ENCODE data around the gene CYP46A1.
A peak's percentile ranks its signal among the peaks of the same experiment; 100 is the strongest.

Gene CYP46A1

DNA sequence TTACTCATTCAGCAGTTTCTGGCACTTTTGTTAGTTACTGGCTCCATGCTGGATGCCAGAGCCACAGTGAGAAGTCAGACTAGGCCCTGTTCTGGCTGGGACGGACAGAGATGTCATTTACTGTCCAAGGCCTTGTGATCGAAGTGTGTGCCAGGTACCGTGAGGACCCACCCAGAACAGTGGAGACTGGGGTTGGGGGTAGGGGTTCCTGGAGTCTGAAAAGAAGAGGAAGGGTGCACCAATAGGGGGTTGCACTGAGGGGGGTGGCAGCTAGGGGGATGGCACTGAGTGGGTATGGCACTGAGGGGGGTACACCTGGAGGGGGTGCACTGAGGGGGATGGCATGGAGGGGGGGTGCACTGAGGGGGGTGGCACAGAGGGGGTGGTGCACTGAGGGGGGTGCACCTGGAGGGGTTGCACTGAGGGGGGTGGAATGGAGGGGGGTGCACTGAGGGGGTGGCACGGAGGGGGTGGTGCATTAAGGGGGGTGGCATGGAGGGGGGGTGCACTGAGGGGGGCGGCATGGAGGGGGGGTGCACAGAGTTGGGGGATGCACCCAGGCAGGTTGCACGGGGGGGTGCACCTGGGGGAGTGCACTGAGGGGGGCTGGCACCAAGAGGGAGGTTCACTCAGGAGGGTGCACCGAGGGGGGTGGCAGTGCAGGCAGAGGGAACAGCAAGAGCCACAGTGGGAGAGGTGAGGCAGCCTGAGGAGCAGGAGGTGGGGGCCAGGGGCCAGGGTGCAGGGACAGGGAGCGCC, 10.6 kb upstream of the CYP46A1 start:
- DNase-seq (ENCODE audit: low read depth) = no peak

DNA sequence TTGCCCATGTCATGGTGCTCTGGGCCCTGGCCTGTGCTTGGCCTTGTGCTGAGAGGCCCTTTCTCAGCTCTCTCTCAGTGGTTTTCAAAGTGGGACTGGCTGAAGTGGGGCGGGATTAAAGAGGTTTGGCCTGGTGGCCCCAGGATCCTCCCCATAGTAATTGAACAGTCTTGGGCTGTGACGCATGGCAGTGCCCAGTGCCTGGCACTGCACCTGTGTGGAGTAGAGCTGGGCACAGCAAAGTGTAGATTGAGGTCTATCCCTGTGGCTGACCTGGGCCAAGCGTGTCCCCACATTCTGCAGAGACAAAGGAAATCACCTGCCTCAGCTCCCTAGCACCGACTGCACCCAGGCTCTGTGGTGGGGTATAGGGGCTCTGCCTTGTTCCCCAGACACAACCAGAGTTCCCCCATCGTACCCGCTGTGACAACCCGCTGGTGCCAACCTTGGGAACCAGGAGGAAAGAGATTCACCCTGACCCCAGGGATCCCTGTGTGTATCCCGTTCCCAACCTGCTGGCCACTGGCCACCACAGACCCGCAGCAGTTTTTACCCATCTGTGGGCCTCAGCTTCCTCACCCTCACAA, 9.9 kb upstream of the CYP46A1 start:
- no peak for DNase-seq (ENCODE audit: low read depth)

GRCh38 chr14:99674776-99675381, 9.2 kb upstream of the CYP46A1 start:
- no peak for DNase-seq (ENCODE audit: low read depth)

DNA sequence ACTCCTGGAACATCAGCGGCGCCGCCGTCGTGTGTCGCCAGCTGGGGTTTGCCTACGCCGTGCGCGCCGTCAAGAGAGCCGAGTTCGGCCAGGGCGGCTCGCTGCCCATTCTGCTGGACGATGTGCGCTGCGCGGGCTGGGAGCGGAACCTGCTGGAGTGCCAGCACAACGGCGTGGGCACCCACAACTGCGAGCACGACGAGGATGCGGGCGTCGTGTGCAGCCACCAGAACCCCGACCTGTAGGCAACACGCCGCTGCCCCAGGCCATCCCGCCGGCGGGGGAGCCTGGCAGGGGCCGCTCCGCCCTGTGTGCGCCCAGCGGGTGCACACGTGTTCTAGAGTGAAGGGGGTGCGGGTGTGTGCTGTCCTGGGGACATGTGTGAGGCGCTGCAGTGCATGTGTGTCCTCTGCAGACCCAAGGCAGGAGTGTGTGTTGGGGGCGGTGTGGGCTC, 8.7 kb upstream of the CYP46A1 start:
- DNase-seq (ENCODE audit: low read depth) = no peak

- no peak for DNase-seq (ENCODE audit: low read depth)
Observed at GRCh38 chr14:99675951-99676350, 8.1 kb upstream of the CYP46A1 start.

GRCh38 chr14:99676657-99677056, 7.4 kb upstream of the CYP46A1 start:
- DNase-seq (ENCODE audit: low read depth) = no peak

GRCh38 chr14:99677231-99678140, 6.6 kb upstream of the CYP46A1 start:
- DNase-seq (ENCODE audit: low read depth) = no peak

DNA sequence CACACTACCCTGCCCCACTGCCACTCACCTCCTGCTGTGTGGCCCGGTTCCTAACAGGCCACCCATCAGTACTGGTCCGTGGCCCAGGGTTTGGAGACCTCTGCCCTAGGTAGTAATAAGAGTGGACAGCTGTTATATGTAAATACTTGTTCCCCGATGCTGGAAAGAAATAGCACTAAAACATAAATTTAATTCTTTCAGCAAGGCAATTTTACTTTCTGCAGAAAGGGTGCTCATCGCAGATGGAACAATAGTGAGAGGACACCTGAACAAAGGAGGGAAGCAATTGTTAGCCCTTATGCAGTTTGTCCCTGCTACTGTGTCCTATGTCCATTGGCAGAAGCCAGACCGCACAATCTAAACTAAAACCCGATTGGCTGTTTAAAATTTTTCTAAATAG, 5.9 kb upstream of the CYP46A1 start:
- no peak for DNase-seq (ENCODE audit: low read depth)

DNA sequence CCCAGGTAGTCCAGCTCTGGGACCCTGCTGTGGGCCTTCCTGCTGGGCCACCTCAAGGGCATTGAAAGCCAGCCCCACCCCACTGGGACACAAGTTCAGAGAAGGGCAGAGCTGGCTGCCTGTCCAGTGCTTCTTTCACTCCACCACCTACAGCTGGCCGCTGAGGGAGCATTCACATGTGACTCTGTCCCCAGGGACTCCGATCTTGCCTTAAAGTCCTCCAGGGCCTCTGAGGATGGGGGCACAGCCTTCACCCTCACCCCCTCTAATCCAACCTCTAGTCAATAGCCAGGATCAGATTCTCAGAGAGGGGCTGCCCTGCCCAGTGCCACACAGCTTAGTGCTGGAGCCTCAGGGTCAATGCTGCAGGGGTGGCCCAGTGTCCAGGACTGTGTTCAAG, 5.0 kb upstream of the CYP46A1 start:
- DNase-seq (ENCODE audit: low read depth) = no peak

DNA sequence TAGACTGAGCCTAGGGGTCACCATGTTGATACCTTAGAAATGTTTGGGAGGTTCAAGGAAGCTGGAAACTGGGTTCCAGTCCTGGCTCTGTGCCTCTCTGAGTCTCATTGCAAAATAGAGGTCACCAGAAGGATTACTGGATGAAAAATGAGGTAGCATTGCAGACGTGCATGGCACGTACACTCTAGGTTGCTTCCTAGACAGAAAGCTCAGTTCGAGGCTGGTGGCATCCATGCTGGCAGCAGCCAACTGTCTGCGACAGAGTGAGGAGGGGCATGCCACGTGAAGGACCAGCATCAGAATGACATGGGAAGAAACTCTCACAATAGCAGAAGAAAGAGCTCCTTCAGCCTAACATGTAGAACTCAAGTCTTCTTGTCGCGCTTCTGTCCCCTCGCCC, 4.6 kb upstream of the CYP46A1 start:
- DNase-seq (ENCODE audit: low read depth) = no peak

GRCh38 chr14:99679996-99680395, 4.1 kb upstream of the CYP46A1 start:
- DNase-seq (ENCODE audit: low read depth) = no peak

- DNase-seq (ENCODE audit: low read depth) = no peak
Observed at GRCh38 chr14:99681101-99681831, 2.8 kb upstream of the CYP46A1 start.

- no peak for DNase-seq (ENCODE audit: low read depth)
Observed at GRCh38 chr14:99681832-99682148, 2.3 kb upstream of the CYP46A1 start.

GRCh38 chr14:99682809-99683618, 1.1 kb upstream of the CYP46A1 start:
- peak; percentile 9 for DNase-seq (ENCODE audit: low read depth)

DNA sequence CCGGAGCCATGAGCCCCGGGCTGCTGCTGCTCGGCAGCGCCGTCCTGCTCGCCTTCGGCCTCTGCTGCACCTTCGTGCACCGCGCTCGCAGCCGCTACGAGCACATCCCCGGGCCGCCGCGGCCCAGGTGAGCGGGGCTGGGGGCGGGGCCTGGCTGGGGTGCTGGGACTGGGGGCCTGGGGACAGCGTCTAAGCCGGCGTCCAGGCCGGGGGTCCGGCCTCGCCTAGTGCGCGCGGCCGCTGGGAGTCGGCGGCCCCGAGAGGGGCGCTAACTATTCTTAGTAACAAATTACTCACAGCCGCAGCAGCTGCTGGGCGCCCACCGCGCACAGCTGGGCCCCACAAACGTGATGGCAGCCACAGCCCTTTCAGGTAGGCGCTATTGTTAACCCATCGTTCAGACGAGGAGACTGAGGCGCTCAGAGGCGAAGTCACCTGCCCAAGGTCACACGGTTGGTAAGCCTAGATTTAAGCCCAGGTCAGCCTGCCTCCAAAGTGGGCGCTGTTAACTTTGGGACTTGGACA, 374 bp downstream of the CYP46A1 start:
- DNase-seq (ENCODE audit: low read depth) = no peak

GRCh38 chr14:99685151-99685591, 1.1 kb downstream of the CYP46A1 start:
- no peak for DNase-seq (ENCODE audit: low read depth)

DNA sequence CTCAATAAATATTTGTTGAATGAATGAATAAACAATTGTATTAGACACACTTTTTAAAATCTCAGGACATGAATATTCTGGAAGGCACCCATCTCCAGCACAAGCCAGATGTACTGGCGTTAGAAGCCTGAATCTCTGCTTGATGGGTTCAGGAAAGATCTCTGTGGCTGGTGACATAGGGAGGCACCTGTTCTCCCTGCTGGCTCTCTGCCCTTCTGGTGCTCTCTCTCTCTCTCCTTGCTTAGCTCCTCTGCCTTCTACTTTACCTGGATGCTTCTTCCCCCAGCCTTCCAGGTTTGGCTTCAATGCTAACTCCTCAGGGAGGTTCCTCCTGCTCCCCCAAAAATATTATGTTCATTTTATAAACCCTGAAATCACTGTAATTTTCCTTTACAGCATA, 1.5 kb downstream of the CYP46A1 start:
- DNase-seq (ENCODE audit: low read depth) = no peak

DNA sequence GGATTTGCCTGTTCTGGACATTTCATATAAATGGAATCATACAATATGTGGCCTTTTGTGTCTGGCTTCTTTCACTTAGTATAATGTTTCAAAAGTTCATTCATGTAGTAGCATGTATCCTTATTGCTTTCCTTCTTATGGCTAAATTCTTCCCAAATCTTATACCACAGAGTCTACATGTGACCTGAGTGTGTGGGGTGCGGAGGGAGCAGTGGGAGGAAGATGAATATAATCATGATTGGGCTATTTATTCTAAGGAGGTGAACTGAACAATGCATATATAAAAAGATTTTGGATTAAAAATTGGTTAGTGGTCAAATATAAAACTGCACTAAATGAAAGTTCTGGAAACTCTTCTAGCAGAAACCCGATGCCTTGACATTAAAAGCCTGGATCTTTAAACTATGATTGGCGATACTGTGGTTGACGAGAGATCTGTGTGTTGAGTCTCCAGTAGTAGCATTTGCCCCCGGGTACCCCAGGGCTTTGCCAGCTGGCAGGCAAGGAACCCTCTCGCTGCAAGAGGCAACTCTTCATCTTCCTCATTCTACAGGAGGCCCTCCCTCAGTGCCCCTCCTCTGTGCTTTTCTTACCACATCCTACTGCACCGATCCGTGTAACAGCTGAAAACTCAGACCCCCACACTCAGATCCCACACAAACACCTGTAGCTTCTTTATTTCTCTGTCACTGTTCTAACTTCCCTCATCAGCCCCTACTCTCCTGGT, 2.6 kb downstream of the CYP46A1 start:
- no peak for DNase-seq (ENCODE audit: low read depth)

DNA sequence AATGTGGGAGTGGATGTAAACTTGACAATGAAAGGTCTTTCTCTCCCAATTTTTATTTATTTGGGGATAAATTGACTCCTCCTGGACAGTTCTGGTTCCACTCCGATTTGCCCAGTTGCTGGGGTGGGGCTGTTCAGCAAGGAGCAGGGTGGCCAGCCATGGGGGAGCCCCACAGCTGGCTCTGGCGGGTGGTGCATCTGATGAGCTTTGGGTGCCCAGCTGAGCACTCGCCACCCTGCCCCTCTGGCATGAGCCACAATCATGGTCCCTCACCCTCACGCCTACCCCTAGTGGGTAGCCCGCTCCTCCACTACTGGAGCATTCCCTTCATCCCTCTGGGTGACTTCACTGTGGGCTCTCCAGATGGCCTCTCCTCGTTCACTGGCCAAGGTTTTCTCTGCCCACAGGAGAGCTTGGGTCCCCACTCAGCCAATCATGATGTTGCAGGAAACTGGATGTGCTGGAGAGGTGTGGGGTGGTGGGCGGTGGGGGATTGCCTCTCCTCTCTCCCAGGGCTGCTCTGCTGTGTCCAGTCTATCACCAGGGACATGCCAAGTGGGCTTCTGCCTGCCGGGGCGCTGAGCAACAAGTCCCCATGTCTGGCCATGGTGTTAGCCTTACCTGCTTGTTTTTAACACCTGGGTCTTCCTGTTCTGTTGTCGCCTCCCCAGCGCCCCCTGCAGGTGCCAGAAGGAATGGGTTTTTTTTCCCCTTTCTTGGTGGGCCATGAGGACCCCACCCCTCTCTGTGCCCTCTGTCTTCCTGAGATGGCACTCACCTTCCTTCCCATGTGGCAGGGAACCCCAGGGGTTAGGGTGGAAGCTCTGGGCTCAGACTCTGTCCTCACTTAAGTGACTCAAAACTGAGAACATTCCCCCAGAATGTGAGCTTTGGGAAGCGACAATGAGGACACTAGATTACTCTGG, 3.4 kb downstream of the CYP46A1 start:
- DNase-seq (ENCODE audit: low read depth) = no peak

All from non-pigmented ciliary epithelial cell (primary cell).